ENCODE data around the gene RGS13. TPM values are rescaled to one million over a fixed set of nuclear protein-coding genes. Genes with fewer than 3 reads are reported as not detected.

RGS13 gene
- polyA plus RNA-seq (2013, experiment 1 of 2): not detected
- polyA plus RNA-seq (2013, experiment 2 of 2): not detected

GRCh38 chr1:192635939-192636338 lies at the start of gene RGS13:
TSS of gene RGS13 (plus strand) at chr1:192636147. CDS start at chr1:192644335, 8,188 bp downstream.
- Histone ChIP-seq H2AK5ac (ENCODE audit: low read depth, low read length) (no peak within 1 kb of the TSS), H3K27ac (replicated peaks; ENCODE audit: low read length) (no peak within 1 kb of the TSS), H2BK15ac (ENCODE audit: low read length) (no peak within 1 kb of the TSS), H3K18ac (ENCODE audit: low read length) (no peak within 1 kb of the TSS), H3K36me3 (replicated peaks in 1 of 2; ENCODE audit: control insufficient read depth in 2 of 2, insufficient read depth in 2 of 2, low read length in 2 of 2) (no peaks in the 10 kb centered on the region), H3K9ac (ENCODE audit: low read depth, low read length, poor library complexity) (no peak within 1 kb of the TSS), H3K4ac (ENCODE audit: low read length) (no peak within 1 kb of the TSS), H3K4me2 (ENCODE audit: insufficient read depth, low read length, poor library complexity, severe bottlenecking) (no peak within 1 kb of the TSS), H2BK120ac (ENCODE audit: low read depth, low read length) (no peak within 1 kb of the TSS), H4K91ac (ENCODE audit: low read depth, low read length, poor library complexity) (no peak within 1 kb of the TSS), H4K8ac (ENCODE audit: low read depth, low read length) (no peak within 1 kb of the TSS), H3K23ac (ENCODE audit: low read depth, low read length, poor library complexity) (no peak within 1 kb of the TSS), H3K4me1 (ENCODE audit: control insufficient read depth in 2 of 2, insufficient read depth in 1 of 2, low read depth in 1 of 2, low read length in 2 of 2) (peaks cover 4 to 12% of the 10 kb centered on the region in 2 donors), H3K27me3 (ENCODE audit: control insufficient read depth in 3 of 3, insufficient read depth in 3 of 3, low read depth in 1 of 3, low read length in 3 of 3) (no peaks in the 10 kb centered on the region), H2AFZ (ENCODE audit: low read length) (no peak within 1 kb of the TSS), H3K9me3 (replicated peaks in 1 of 2; ENCODE audit: control insufficient read depth in 2 of 2, insufficient read depth in 1 of 2, low read depth in 1 of 2, low read length in 2 of 2) (no peaks in the 10 kb centered on the region), H3K79me1 (ENCODE audit: low read depth, low read length) (no peaks in the 10 kb centered on the region), H3K14ac (ENCODE audit: low read length) (no peak within 1 kb of the TSS), H2BK12ac (ENCODE audit: low read length) (no peak within 1 kb of the TSS), H3K4me3 (ENCODE audit: low read length in 2 of 2) (no peak within 1 kb of the TSS), H2BK5ac (ENCODE audit: low read length) (no peak within 1 kb of the TSS)
- no peak for DNase-seq (ENCODE audit: low spot score)
- whole genome bisulfite sequencing, 2 donors (ENCODE audit: extremely low coverage in 2 of 2, insufficient read length in 2 of 2, insufficient replicate concordance in 1 of 2): no CpG with 5 or more reads among the region's 4 CpGs

- Histone ChIP-seq H2BK5ac (ENCODE audit: low read length) (no peak overlapping the region), H3K79me1 (ENCODE audit: low read depth, low read length) (no peaks in the 10 kb centered on the region), H3K4ac (ENCODE audit: low read length) (no peak overlapping the region), H3K14ac (ENCODE audit: low read length) (no peak overlapping the region), H3K4me2 (ENCODE audit: insufficient read depth, low read length, poor library complexity, severe bottlenecking) (no peak overlapping the region), H2AFZ (ENCODE audit: low read length) (no peak overlapping the region), H2BK15ac (ENCODE audit: low read length) (no peak overlapping the region), H3K27me3 (ENCODE audit: control insufficient read depth in 3 of 3, insufficient read depth in 3 of 3, low read depth in 1 of 3, low read length in 3 of 3) (no peaks in the 10 kb centered on the region), H3K9ac (ENCODE audit: low read depth, low read length, poor library complexity) (no peak overlapping the region), H2BK120ac (ENCODE audit: low read depth, low read length) (no peak overlapping the region), H4K91ac (ENCODE audit: low read depth, low read length, poor library complexity) (no peak overlapping the region), H3K36me3 (replicated peaks in 1 of 2; ENCODE audit: control insufficient read depth in 2 of 2, insufficient read depth in 2 of 2, low read length in 2 of 2) (no peaks in the 10 kb centered on the region), H3K4me3 (ENCODE audit: low read length in 2 of 2) (no peak overlapping the region), H3K4me1 (ENCODE audit: control insufficient read depth in 2 of 2, insufficient read depth in 1 of 2, low read depth in 1 of 2, low read length in 2 of 2) (peaks cover 0 to 4% of the 10 kb centered on the region in 2 donors), H3K9me3 (replicated peaks in 1 of 2; ENCODE audit: control insufficient read depth in 2 of 2, insufficient read depth in 1 of 2, low read depth in 1 of 2, low read length in 2 of 2) (no peaks in the 10 kb centered on the region), H3K27ac (replicated peaks; ENCODE audit: low read length) (no peak overlapping the region), H4K8ac (ENCODE audit: low read depth, low read length) (no peak overlapping the region), H3K23ac (ENCODE audit: low read depth, low read length, poor library complexity) (no peak overlapping the region), H2AK5ac (ENCODE audit: low read depth, low read length) (no peak overlapping the region), H2BK12ac (ENCODE audit: low read length) (no peak overlapping the region), H3K18ac (ENCODE audit: low read length) (no peak overlapping the region)
- DNase-seq (ENCODE audit: low spot score): no peak
- WGBS, 2 donors (ENCODE audit: extremely low coverage in 2 of 2, insufficient read length in 2 of 2, insufficient replicate concordance in 1 of 2): no CpG with 5 or more reads among the region's 5 CpGs
These were observed 48.3 kb upstream of the RGS13 start for GRCh38 chr1:192587386-192588266.

- H3K18ac ChIP-seq (ENCODE audit: low read length): no peak overlapping the region
- H3K79me1 ChIP-seq (ENCODE audit: low read depth, low read length): no peaks in the 10 kb centered on the region
- WGBS, 2 donors (ENCODE audit: extremely low coverage in 2 of 2, insufficient read length in 2 of 2, insufficient replicate concordance in 1 of 2): no CpG with 5 or more reads among the region's 1 CpG
- peaks cover 0 to 4% of the 10 kb centered on the region in 2 donors for H3K4me1 ChIP-seq (ENCODE audit: control insufficient read depth in 2 of 2, insufficient read depth in 1 of 2, low read depth in 1 of 2, low read length in 2 of 2)
- no peak overlapping the region for H3K27ac ChIP-seq (replicated peaks; ENCODE audit: low read length)
- H3K9ac ChIP-seq (ENCODE audit: low read depth, low read length, poor library complexity): no peak overlapping the region
- H3K27me3 ChIP-seq (ENCODE audit: control insufficient read depth in 3 of 3, insufficient read depth in 3 of 3, low read depth in 1 of 3, low read length in 3 of 3): no peaks in the 10 kb centered on the region
- no peak overlapping the region for H2BK5ac ChIP-seq (ENCODE audit: low read length)
- H2AFZ ChIP-seq (ENCODE audit: low read length): no peak overlapping the region
- no peak overlapping the region for H3K4me2 ChIP-seq (ENCODE audit: insufficient read depth, low read length, poor library complexity, severe bottlenecking)
- no peak overlapping the region for H2BK12ac ChIP-seq (ENCODE audit: low read length)
- no peak overlapping the region for H4K91ac ChIP-seq (ENCODE audit: low read depth, low read length, poor library complexity)
- no peak overlapping the region for H3K4ac ChIP-seq (ENCODE audit: low read length)
- no peak overlapping the region for H2AK5ac ChIP-seq (ENCODE audit: low read depth, low read length)
- H2BK15ac ChIP-seq (ENCODE audit: low read length): no peak overlapping the region
- no peaks in the 10 kb centered on the region for H3K36me3 ChIP-seq (replicated peaks in 1 of 2; ENCODE audit: control insufficient read depth in 2 of 2, insufficient read depth in 2 of 2, low read length in 2 of 2)
- no peak overlapping the region for H3K4me3 ChIP-seq (ENCODE audit: low read length in 2 of 2)
- H4K8ac ChIP-seq (ENCODE audit: low read depth, low read length): no peak overlapping the region
- no peak overlapping the region for H3K23ac ChIP-seq (ENCODE audit: low read depth, low read length, poor library complexity)
- no peak for DNase-seq (ENCODE audit: low spot score)
- H3K9me3 ChIP-seq (replicated peaks in 1 of 2; ENCODE audit: control insufficient read depth in 2 of 2, insufficient read depth in 1 of 2, low read depth in 1 of 2, low read length in 2 of 2): no peaks in the 10 kb centered on the region
- no peak overlapping the region for H3K14ac ChIP-seq (ENCODE audit: low read length)
- no peak overlapping the region for H2BK120ac ChIP-seq (ENCODE audit: low read depth, low read length)
These were observed 47.4 kb upstream of the RGS13 start for GRCh38 chr1:192588546-192588945.

GRCh38 chr1:192589813-192590212 lies 46.1 kb upstream of the RGS13 start:
- no CpG with 5 or more reads among the region's 3 CpGs for WGBS, 2 donors (ENCODE audit: extremely low coverage in 2 of 2, insufficient read length in 2 of 2, insufficient replicate concordance in 1 of 2)
- Histone ChIP-seq H3K4me3 (ENCODE audit: low read length in 2 of 2) (no peak overlapping the region), H3K14ac (ENCODE audit: low read length) (no peak overlapping the region), H2AFZ (ENCODE audit: low read length) (no peak overlapping the region), H3K4me1 (ENCODE audit: control insufficient read depth in 2 of 2, insufficient read depth in 1 of 2, low read depth in 1 of 2, low read length in 2 of 2) (peaks cover 0 to 2% of the 10 kb centered on the region in 2 donors), H4K91ac (ENCODE audit: low read depth, low read length, poor library complexity) (no peak overlapping the region), H2BK12ac (ENCODE audit: low read length) (no peak overlapping the region), H3K27ac (replicated peaks; ENCODE audit: low read length) (no peak overlapping the region), H3K4me2 (ENCODE audit: insufficient read depth, low read length, poor library complexity, severe bottlenecking) (no peak overlapping the region), H3K23ac (ENCODE audit: low read depth, low read length, poor library complexity) (no peak overlapping the region), H2BK5ac (ENCODE audit: low read length) (no peak overlapping the region), H3K79me1 (ENCODE audit: low read depth, low read length) (no peaks in the 10 kb centered on the region), H3K4ac (ENCODE audit: low read length) (no peak overlapping the region), H4K8ac (ENCODE audit: low read depth, low read length) (no peak overlapping the region), H2AK5ac (ENCODE audit: low read depth, low read length) (no peak overlapping the region), H2BK120ac (ENCODE audit: low read depth, low read length) (no peak overlapping the region), H3K27me3 (ENCODE audit: control insufficient read depth in 3 of 3, insufficient read depth in 3 of 3, low read depth in 1 of 3, low read length in 3 of 3) (no peaks in the 10 kb centered on the region), H3K18ac (ENCODE audit: low read length) (no peak overlapping the region), H2BK15ac (ENCODE audit: low read length) (no peak overlapping the region), H3K9me3 (replicated peaks in 1 of 2; ENCODE audit: control insufficient read depth in 2 of 2, insufficient read depth in 1 of 2, low read depth in 1 of 2, low read length in 2 of 2) (no peaks in the 10 kb centered on the region), H3K36me3 (replicated peaks in 1 of 2; ENCODE audit: control insufficient read depth in 2 of 2, insufficient read depth in 2 of 2, low read length in 2 of 2) (no peaks in the 10 kb centered on the region), H3K9ac (ENCODE audit: low read depth, low read length, poor library complexity) (no peak overlapping the region)
- no peak for DNase-seq (ENCODE audit: low spot score)

Measured in neuronal stem cell (in vitro differentiated cells).